ENCODE measurements around the gene NPAS2. TPM values are rescaled to one million over a fixed set of nuclear protein-coding genes. Genes with fewer than 3 reads are reported as not detected.

The NPAS2 gene
- total RNA-seq, 2 donors from 2014 or later: 1.1 to 1.6 TPM

- Mint-ChIP-seq H3K4me3 (no peak overlapping the region), H3K27ac (no peak overlapping the region), H3K4me1 (no peaks in the 10 kb centered on the region), H3K36me3 (ENCODE audit: low read depth) (no peaks in the 10 kb centered on the region), H3K9me3 (no peaks in the 10 kb centered on the region), H3K27me3 (ENCODE audit: insufficient read depth) (no peaks in the 10 kb centered on the region)
- TF ChIP-seq CTCF (conservative IDR thresholded peaks at IDR 0.05): no peak
- H3K27ac ChIP-seq (ENCODE audit: low read depth, low read length): no peak overlapping the region
- DNase-seq: no peak
- WGBS, 2 experiments (ENCODE audit: insufficient coverage in 1 of 2, insufficient read length in 1 of 2): 91% methylated on average over 5 to 10 of the region's 10 CpGs
- H3K4me1 ChIP-seq (ENCODE audit: control insufficient read depth, insufficient read depth, low read length): no peaks in the 10 kb centered on the region
- H3K36me3 ChIP-seq (ENCODE audit: control insufficient read depth, insufficient read depth, low read length): no peaks in the 10 kb centered on the region
- no peaks in the 10 kb centered on the region for H3K9me3 ChIP-seq (ENCODE audit: control insufficient read depth, low read length)
- H3K9ac ChIP-seq (ENCODE audit: extremely low read depth, low read length, poor library complexity, severe bottlenecking): no peak overlapping the region
- H3K27me3 ChIP-seq (ENCODE audit: control insufficient read depth, insufficient read depth, low read length, poor library complexity, severe bottlenecking): no peaks in the 10 kb centered on the region
- no peak overlapping the region for H3K4me3 ChIP-seq (ENCODE audit: low read length)
Measured at GRCh38 chr2:100853909-100854810, 34.2 kb downstream of the NPAS2 start.

GRCh38 chr2:100855084-100855483 is 35.1 kb downstream of the NPAS2 start:
- no peak overlapping the region for H3K4me3 Mint-ChIP-seq
- Histone ChIP-seq H3K4me3 (ENCODE audit: low read length) (no peak overlapping the region), H3K4me1 (ENCODE audit: control insufficient read depth, insufficient read depth, low read length) (no peaks in the 10 kb centered on the region), H3K9ac (ENCODE audit: extremely low read depth, low read length, poor library complexity, severe bottlenecking) (no peak overlapping the region), H3K27me3 (ENCODE audit: control insufficient read depth, insufficient read depth, low read length, poor library complexity, severe bottlenecking) (no peaks in the 10 kb centered on the region), H3K36me3 (ENCODE audit: control insufficient read depth, insufficient read depth, low read length) (no peaks in the 10 kb centered on the region), H3K9me3 (ENCODE audit: control insufficient read depth, low read length) (no peaks in the 10 kb centered on the region), H3K27ac (ENCODE audit: low read depth, low read length) (no peak overlapping the region)
- H3K27me3 Mint-ChIP-seq (ENCODE audit: insufficient read depth): no peaks in the 10 kb centered on the region
- H3K9me3 Mint-ChIP-seq: no peaks in the 10 kb centered on the region
- TF ChIP-seq CTCF (conservative IDR thresholded peaks at IDR 0.05): no peak
- WGBS, 2 experiments (ENCODE audit: insufficient coverage in 1 of 2, insufficient read length in 1 of 2): 94% methylated on average over 6 of the region's 7 CpGs; no CpG with 5 or more reads in 1 of the 2 experiments
- no peaks in the 10 kb centered on the region for H3K4me1 Mint-ChIP-seq
- H3K27ac Mint-ChIP-seq: no peak overlapping the region
- DNase-seq: no peak
- H3K36me3 Mint-ChIP-seq (ENCODE audit: low read depth): no peaks in the 10 kb centered on the region

DNA sequence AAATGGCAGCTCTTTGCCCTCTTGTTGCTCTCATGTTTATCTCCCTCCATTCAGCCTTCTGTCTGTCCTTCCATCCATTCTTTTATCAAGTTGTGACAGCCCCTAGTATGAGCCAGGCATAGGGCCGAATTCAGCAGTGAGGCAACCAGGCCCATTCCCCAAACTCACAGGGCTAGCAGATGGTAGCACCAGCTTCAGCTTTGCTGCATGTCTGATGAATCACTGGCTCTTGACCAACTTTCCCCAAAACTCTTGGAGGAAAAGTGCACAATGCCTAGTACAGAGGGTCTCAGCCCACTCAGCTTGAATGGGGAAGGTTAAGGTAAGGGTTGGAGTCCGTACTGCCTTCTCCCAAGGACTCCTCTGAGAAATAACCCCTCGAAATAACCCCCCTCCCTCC is 35.7 kb downstream of the NPAS2 start:
- Histone ChIP-seq H3K27ac (ENCODE audit: low read depth, low read length) (no peak overlapping the region), H3K4me3 (ENCODE audit: low read length) (no peak overlapping the region), H3K27me3 (ENCODE audit: control insufficient read depth, insufficient read depth, low read length, poor library complexity, severe bottlenecking) (no peaks in the 10 kb centered on the region), H3K4me1 (ENCODE audit: control insufficient read depth, insufficient read depth, low read length) (no peaks in the 10 kb centered on the region), H3K36me3 (ENCODE audit: control insufficient read depth, insufficient read depth, low read length) (no peaks in the 10 kb centered on the region), H3K9ac (ENCODE audit: extremely low read depth, low read length, poor library complexity, severe bottlenecking) (no peak overlapping the region), H3K9me3 (ENCODE audit: control insufficient read depth, low read length) (no peaks in the 10 kb centered on the region)
- DNase-seq: no peak
- Mint-ChIP-seq H3K36me3 (ENCODE audit: low read depth) (no peaks in the 10 kb centered on the region), H3K9me3 (no peaks in the 10 kb centered on the region), H3K4me1 (no peaks in the 10 kb centered on the region), H3K27me3 (ENCODE audit: insufficient read depth) (no peaks in the 10 kb centered on the region), H3K27ac (no peak overlapping the region), H3K4me3 (no peak overlapping the region)
- no peak for TF ChIP-seq CTCF (conservative IDR thresholded peaks at IDR 0.05)
- WGBS, 2 experiments (ENCODE audit: insufficient coverage in 1 of 2, insufficient read length in 1 of 2): 93% methylated on average over 3 of the region's 3 CpGs; no CpG with 5 or more reads in 1 of the 2 experiments
